ENCODE measurements around the gene FARS2. TPM values are rescaled to one million over a fixed set of nuclear protein-coding genes. Genes with fewer than 3 reads are reported as not detected.

The FARS2 gene
- total and polyA plus RNA-seq, 4 experiments from 2014 or later = 15.6 to 48.4 (median 24.3) TPM

GRCh38 chr6:5531161-5531560, 269.8 kb downstream of the FARS2 start:
- H3K4me1 ChIP-seq (ENCODE audit: insufficient read depth, low read length) = no peaks in the 10 kb centered on the region
- no peak overlapping the region for H3K4me3 ChIP-seq (ENCODE audit: low read length in 2 of 2)
- ChIA-PET POLR2A (ENCODE audit: partially characterized antibody) (no interaction called here), CTCF (ENCODE audit: partially characterized antibody) (no interaction called here)
- H3K27ac ChIP-seq (ENCODE audit: low read depth, low read length) = no peak overlapping the region
- H3K27me3 ChIP-seq (ENCODE audit: insufficient read depth, low read length) = no peaks in the 10 kb centered on the region
- DNase-seq = no peak
- no peaks in the 10 kb centered on the region for H3K36me3 ChIP-seq (ENCODE audit: insufficient read depth, low read length)
- no peak overlapping the region for H3K27ac Mint-ChIP-seq
- H3K9me3 ChIP-seq (ENCODE audit: control insufficient read depth in 1 of 2, low read length in 2 of 2) = no peaks in the 10 kb centered on the region
- intact Hi-C loops (cut with micrococcal nuclease) = no loop called here
- H3K4me3 Mint-ChIP-seq = no peak overlapping the region
- peaks cover 15 to 37% of the 10 kb centered on the region in 2 donors for H3K36me3 Mint-ChIP-seq
- peaks cover 0 to 6% (median 3%) of the 10 kb centered on the region in 4 donors for H3K4me1 Mint-ChIP-seq
- no peaks in the 10 kb centered on the region for H3K27me3 Mint-ChIP-seq
- H3K9me3 Mint-ChIP-seq = peaks cover 0 to 2% (median 0%) of the 10 kb centered on the region in 8 donors

GRCh38 chr6:5531853-5532375, 270.6 kb downstream of the FARS2 start:
- H3K4me3 ChIP-seq (ENCODE audit: low read length in 2 of 2) = no peak overlapping the region
- no peak overlapping the region for H3K27ac ChIP-seq (ENCODE audit: low read depth, low read length)
- H3K27me3 ChIP-seq (ENCODE audit: insufficient read depth, low read length) = no peaks in the 10 kb centered on the region
- peak overlapping the region in 1 of 7 donors; percentile 64 for H3K27ac Mint-ChIP-seq
- H3K9me3 Mint-ChIP-seq = peaks cover 0 to 2% (median 0%) of the 10 kb centered on the region in 8 donors
- no peaks in the 10 kb centered on the region for H3K36me3 ChIP-seq (ENCODE audit: insufficient read depth, low read length)
- H3K27me3 Mint-ChIP-seq = no peaks in the 10 kb centered on the region
- no peak overlapping the region for H3K4me3 Mint-ChIP-seq
- POLR2A ChIA-PET (ENCODE audit: partially characterized antibody) = no interaction called here
- H3K36me3 Mint-ChIP-seq = peaks cover 17 to 44% of the 10 kb centered on the region in 2 donors
- CTCF ChIA-PET (ENCODE audit: partially characterized antibody) = no interaction called here
- intact Hi-C loops (cut with micrococcal nuclease) = no loop called here
- peaks cover 2 to 6% (median 3%) of the 10 kb centered on the region in 4 donors for H3K4me1 Mint-ChIP-seq
- H3K9me3 ChIP-seq (ENCODE audit: control insufficient read depth in 1 of 2, low read length in 2 of 2) = no peaks in the 10 kb centered on the region
- no peak for DNase-seq
- no peaks in the 10 kb centered on the region for H3K4me1 ChIP-seq (ENCODE audit: insufficient read depth, low read length)

GRCh38 chr6:5532941-5533340, 271.6 kb downstream of the FARS2 start:
- Mint-ChIP-seq H3K9me3 (peaks cover 0 to 2% (median 0%) of the 10 kb centered on the region in 8 donors), H3K36me3 (peaks cover 19 to 47% of the 10 kb centered on the region in 2 donors), H3K4me1 (peaks cover 0 to 8% (median 6%) of the 10 kb centered on the region in 4 donors), H3K27me3 (no peaks in the 10 kb centered on the region), H3K4me3 (no peak overlapping the region), H3K27ac (no peak overlapping the region)
- intact Hi-C loops (cut with micrococcal nuclease) = no loop called here
- Histone ChIP-seq H3K36me3 (ENCODE audit: insufficient read depth, low read length) (no peaks in the 10 kb centered on the region), H3K27me3 (ENCODE audit: insufficient read depth, low read length) (no peaks in the 10 kb centered on the region), H3K4me3 (ENCODE audit: low read length in 2 of 2) (no peak overlapping the region), H3K27ac (ENCODE audit: low read depth, low read length) (no peak overlapping the region), H3K4me1 (ENCODE audit: insufficient read depth, low read length) (no peaks in the 10 kb centered on the region), H3K9me3 (ENCODE audit: control insufficient read depth in 1 of 2, low read length in 2 of 2) (no peaks in the 10 kb centered on the region)
- CTCF ChIA-PET (ENCODE audit: partially characterized antibody) = no interaction called here
- POLR2A ChIA-PET (ENCODE audit: partially characterized antibody) = no interaction called here
- no peak for DNase-seq

- Mint-ChIP-seq H3K27me3 (no peaks in the 10 kb centered on the region), H3K27ac (no peak overlapping the region), H3K4me1 (peaks cover 0 to 8% (median 6%) of the 10 kb centered on the region in 4 donors), H3K4me3 (no peak overlapping the region), H3K9me3 (peaks cover 0 to 2% (median 0%) of the 10 kb centered on the region in 8 donors), H3K36me3 (peaks cover 16 to 46% of the 10 kb centered on the region in 2 donors)
- Histone ChIP-seq H3K27ac (ENCODE audit: low read depth, low read length) (no peak overlapping the region), H3K9me3 (ENCODE audit: control insufficient read depth in 1 of 2, low read length in 2 of 2) (no peaks in the 10 kb centered on the region), H3K36me3 (ENCODE audit: insufficient read depth, low read length) (no peaks in the 10 kb centered on the region), H3K4me1 (ENCODE audit: insufficient read depth, low read length) (no peaks in the 10 kb centered on the region), H3K27me3 (ENCODE audit: insufficient read depth, low read length) (no peaks in the 10 kb centered on the region), H3K4me3 (ENCODE audit: low read length in 2 of 2) (no peak overlapping the region)
- CTCF ChIA-PET (ENCODE audit: partially characterized antibody) = no interaction called here
- POLR2A ChIA-PET (ENCODE audit: partially characterized antibody) = no interaction called here
- DNase-seq = no peak
- intact Hi-C loops (cut with micrococcal nuclease) = no loop called here
Observed at GRCh38 chr6:5534643-5535042, 273.3 kb downstream of the FARS2 start.

GRCh38 chr6:5536644-5537043, 275.3 kb downstream of the FARS2 start:
- no peaks in the 10 kb centered on the region for H3K9me3 ChIP-seq (ENCODE audit: control insufficient read depth in 1 of 2, low read length in 2 of 2)
- H3K36me3 ChIP-seq (ENCODE audit: insufficient read depth, low read length) = no peaks in the 10 kb centered on the region
- peaks cover 0 to 2% (median 0%) of the 10 kb centered on the region in 8 donors for H3K9me3 Mint-ChIP-seq
- H3K4me3 Mint-ChIP-seq = no peak overlapping the region
- H3K27ac ChIP-seq (ENCODE audit: low read depth, low read length) = no peak overlapping the region
- no peaks in the 10 kb centered on the region for H3K27me3 ChIP-seq (ENCODE audit: insufficient read depth, low read length)
- H3K4me3 ChIP-seq (ENCODE audit: low read length in 2 of 2) = no peak overlapping the region
- ChIA-PET POLR2A (ENCODE audit: partially characterized antibody) (no interaction called here), CTCF (ENCODE audit: partially characterized antibody) (no interaction called here)
- intact Hi-C loops (cut with micrococcal nuclease) = no loop called here
- no peaks in the 10 kb centered on the region for H3K27me3 Mint-ChIP-seq
- peaks cover 20 to 53% of the 10 kb centered on the region in 2 donors for H3K36me3 Mint-ChIP-seq
- H3K27ac Mint-ChIP-seq = no peak overlapping the region
- H3K4me1 Mint-ChIP-seq = peaks cover 4 to 9% (median 5%) of the 10 kb centered on the region in 4 donors
- DNase-seq = no peak
- no peaks in the 10 kb centered on the region for H3K4me1 ChIP-seq (ENCODE audit: insufficient read depth, low read length)

- H3K9me3 Mint-ChIP-seq = peaks cover 0 to 3% (median 0%) of the 10 kb centered on the region in 8 donors
- no peak for DNase-seq
- H3K4me3 ChIP-seq (ENCODE audit: low read length in 2 of 2) = no peak overlapping the region
- peaks cover 20 to 50% of the 10 kb centered on the region in 2 donors for H3K36me3 Mint-ChIP-seq
- H3K4me1 ChIP-seq (ENCODE audit: insufficient read depth, low read length) = no peaks in the 10 kb centered on the region
- CTCF ChIA-PET (ENCODE audit: partially characterized antibody) = no interaction called here
- H3K27me3 ChIP-seq (ENCODE audit: insufficient read depth, low read length) = no peaks in the 10 kb centered on the region
- intact Hi-C loops (cut with micrococcal nuclease) = no loop called here
- no peaks in the 10 kb centered on the region for H3K36me3 ChIP-seq (ENCODE audit: insufficient read depth, low read length)
- H3K27me3 Mint-ChIP-seq = no peaks in the 10 kb centered on the region
- no peaks in the 10 kb centered on the region for H3K9me3 ChIP-seq (ENCODE audit: control insufficient read depth in 1 of 2, low read length in 2 of 2)
- H3K4me1 Mint-ChIP-seq = peaks cover 4 to 9% (median 4%) of the 10 kb centered on the region in 4 donors
- POLR2A ChIA-PET (ENCODE audit: partially characterized antibody) = no interaction called here
- no peak overlapping the region for H3K27ac ChIP-seq (ENCODE audit: low read depth, low read length)
- H3K27ac Mint-ChIP-seq = no peak overlapping the region
- no peak overlapping the region for H3K4me3 Mint-ChIP-seq
Observed at GRCh38 chr6:5537132-5537531, 275.8 kb downstream of the FARS2 start.

- Histone ChIP-seq H3K4me1 (ENCODE audit: insufficient read depth, low read length) (no peaks in the 10 kb centered on the region), H3K27ac (ENCODE audit: low read depth, low read length) (no peak overlapping the region), H3K9me3 (ENCODE audit: control insufficient read depth in 1 of 2, low read length in 2 of 2) (no peaks in the 10 kb centered on the region), H3K27me3 (ENCODE audit: insufficient read depth, low read length) (no peaks in the 10 kb centered on the region), H3K4me3 (ENCODE audit: low read length in 2 of 2) (no peak overlapping the region), H3K36me3 (ENCODE audit: insufficient read depth, low read length) (no peaks in the 10 kb centered on the region)
- Mint-ChIP-seq H3K27me3 (no peaks in the 10 kb centered on the region), H3K4me1 (peaks cover 4 to 9% (median 4%) of the 10 kb centered on the region in 4 donors), H3K9me3 (peaks cover 0 to 5% (median 0%) of the 10 kb centered on the region in 8 donors), H3K36me3 (peaks cover 20 to 50% of the 10 kb centered on the region in 2 donors), H3K27ac (peak overlapping the region in 2 of 7 donors; percentile 47 to 48), H3K4me3 (no peak overlapping the region)
- no peak for DNase-seq
- intact Hi-C loops (cut with micrococcal nuclease) = no loop called here
- ChIA-PET POLR2A (ENCODE audit: partially characterized antibody) (no interaction called here), CTCF (ENCODE audit: partially characterized antibody) (no interaction called here)
Observed at GRCh38 chr6:5537967-5538366, 276.7 kb downstream of the FARS2 start.
